Measurements from ENCODE around the gene GULP1. TPM values are rescaled to one million over a fixed set of nuclear protein-coding genes. Genes with fewer than 3 reads are reported as not detected.

Gene GULP1
- total and polyA plus RNA-seq, 2 donors (not counting 1 experiment from before 2014, with no cell fraction given) = 43.5 to 82.4 TPM

DNA sequence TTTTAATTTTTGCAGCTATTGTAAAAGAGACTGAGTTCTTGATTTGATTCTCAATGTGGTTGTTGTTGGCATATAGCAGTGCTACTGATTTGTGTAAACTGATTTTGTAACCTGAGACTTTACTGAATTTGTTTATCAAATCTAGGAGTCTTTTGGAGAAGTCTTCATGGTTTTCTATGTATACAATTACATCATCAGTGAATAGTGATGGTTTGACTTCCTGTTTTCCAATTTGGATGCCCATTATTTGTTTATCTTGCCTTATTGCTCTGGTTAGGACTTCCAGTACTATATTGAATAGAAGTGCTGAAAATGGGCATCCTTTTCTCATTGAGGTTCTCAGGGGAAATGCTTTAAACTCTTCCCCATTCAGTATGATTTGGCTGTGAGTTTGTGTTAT, 99.7 kb downstream of the GULP1 start:
- H3K9ac ChIP-seq (ENCODE audit: insufficient read depth, low read length) = no peak overlapping the region
- H3K4me3 ChIP-seq (replicated peaks in 1 of 4; ENCODE audit: control extremely low read depth in 1 of 4, insufficient read depth in 1 of 4, low read depth in 3 of 4, low read length in 4 of 4) = no peak overlapping the region
- TF ChIP-seq, protein P1, sequence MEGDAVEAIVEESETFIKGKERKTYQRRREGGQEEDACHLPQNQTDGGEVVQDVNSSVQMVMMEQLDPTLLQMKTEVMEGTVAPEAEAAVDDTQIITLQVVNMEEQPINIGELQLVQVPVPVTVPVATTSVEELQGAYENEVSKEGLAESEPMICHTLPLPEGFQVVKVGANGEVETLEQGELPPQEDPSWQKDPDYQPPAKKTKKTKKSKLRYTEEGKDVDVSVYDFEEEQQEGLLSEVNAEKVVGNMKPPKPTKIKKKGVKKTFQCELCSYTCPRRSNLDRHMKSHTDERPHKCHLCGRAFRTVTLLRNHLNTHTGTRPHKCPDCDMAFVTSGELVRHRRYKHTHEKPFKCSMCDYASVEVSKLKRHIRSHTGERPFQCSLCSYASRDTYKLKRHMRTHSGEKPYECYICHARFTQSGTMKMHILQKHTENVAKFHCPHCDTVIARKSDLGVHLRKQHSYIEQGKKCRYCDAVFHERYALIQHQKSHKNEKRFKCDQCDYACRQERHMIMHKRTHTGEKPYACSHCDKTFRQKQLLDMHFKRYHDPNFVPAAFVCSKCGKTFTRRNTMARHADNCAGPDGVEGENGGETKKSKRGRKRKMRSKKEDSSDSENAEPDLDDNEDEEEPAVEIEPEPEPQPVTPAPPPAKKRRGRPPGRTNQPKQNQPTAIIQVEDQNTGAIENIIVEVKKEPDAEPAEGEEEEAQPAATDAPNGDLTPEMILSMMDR (conservative IDR thresholded peaks at IDR 0.05 in 1 of 2, IDR thresholded peaks at IDR 0.05 in 1 of 2; ENCODE audit: low read depth in 1 of 2, low read length in 2 of 2) = no peak
- TF ChIP-seq EZH2 (IDR thresholded peaks at IDR 0.05; ENCODE audit: low read length, missing control alignments) = no peak
- H3K79me2 ChIP-seq (ENCODE audit: control insufficient read depth, insufficient read depth, low read length) = no peaks in the 10 kb centered on the region
- no peaks in the 10 kb centered on the region for H3K9me3 ChIP-seq (ENCODE audit: control insufficient read depth, insufficient read depth, low read depth, low read length)
- H3K27me3 ChIP-seq (ENCODE audit: control insufficient read depth, insufficient read depth, low read length) = no peaks in the 10 kb centered on the region
- peak in 1 of 2 donors; percentile 9 for DNase-seq (ENCODE audit: low read depth in 2 of 2)
- no peak overlapping the region for H3K27ac ChIP-seq (ENCODE audit: insufficient read depth, low read length)
- no peaks in the 10 kb centered on the region for H4K20me1 ChIP-seq (ENCODE audit: control insufficient read depth, extremely low read depth, insufficient read depth, low read length)
- no peak overlapping the region for H3K4me2 ChIP-seq (ENCODE audit: extremely low read depth, insufficient read depth, low read length)
- no peak overlapping the region for H2AFZ ChIP-seq (ENCODE audit: low read length)
- H3K36me3 ChIP-seq (ENCODE audit: control insufficient read depth, insufficient read depth, low read length) = no peaks in the 10 kb centered on the region
- no peaks in the 10 kb centered on the region for H3K4me1 ChIP-seq (ENCODE audit: control insufficient read depth, extremely low read depth, insufficient read depth, low read length)

DNA sequence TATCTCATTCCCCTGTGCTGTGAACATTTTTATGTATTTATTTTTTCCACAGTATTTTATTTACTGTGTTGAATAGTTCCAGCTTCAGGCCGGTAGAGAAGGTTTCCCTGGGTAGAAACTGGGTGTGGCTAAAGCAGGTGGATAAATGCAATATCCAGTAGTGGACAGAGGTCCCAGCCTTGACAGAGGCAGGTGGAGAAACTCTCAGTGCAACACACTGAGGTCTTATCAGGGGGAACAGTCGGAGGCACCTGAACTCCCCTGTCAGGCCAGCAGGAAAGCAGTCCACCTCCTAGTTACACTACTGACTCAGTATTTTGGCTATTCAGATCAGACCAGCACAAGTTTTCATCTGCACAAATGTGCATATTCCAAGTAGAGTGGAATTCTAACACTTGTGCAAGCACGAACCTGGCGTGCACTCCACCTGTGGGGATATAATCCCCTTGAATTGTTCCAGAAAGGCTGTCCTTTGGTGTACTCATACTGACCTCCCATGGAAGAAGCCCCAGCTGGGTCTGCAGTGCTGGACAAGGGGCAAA, 103.3 kb downstream of the GULP1 start:
- TF ChIP-seq EZH2 (IDR thresholded peaks at IDR 0.05; ENCODE audit: low read length, missing control alignments) = no peak
- TF ChIP-seq, protein P1 (conservative IDR thresholded peaks at IDR 0.05 in 1 of 2, IDR thresholded peaks at IDR 0.05 in 1 of 2; ENCODE audit: low read depth in 1 of 2, low read length in 2 of 2) = no peak
- Histone ChIP-seq H3K4me2 (ENCODE audit: extremely low read depth, insufficient read depth, low read length) (no peak overlapping the region), H3K4me3 (replicated peaks in 1 of 4; ENCODE audit: control extremely low read depth in 1 of 4, insufficient read depth in 1 of 4, low read depth in 3 of 4, low read length in 4 of 4) (no peak overlapping the region), H3K27me3 (ENCODE audit: control insufficient read depth, insufficient read depth, low read length) (no peaks in the 10 kb centered on the region), H3K79me2 (ENCODE audit: control insufficient read depth, insufficient read depth, low read length) (no peaks in the 10 kb centered on the region), H4K20me1 (ENCODE audit: control insufficient read depth, extremely low read depth, insufficient read depth, low read length) (no peaks in the 10 kb centered on the region), H3K36me3 (ENCODE audit: control insufficient read depth, insufficient read depth, low read length) (no peaks in the 10 kb centered on the region), H3K4me1 (ENCODE audit: control insufficient read depth, extremely low read depth, insufficient read depth, low read length) (no peaks in the 10 kb centered on the region), H3K9ac (ENCODE audit: insufficient read depth, low read length) (no peak overlapping the region), H3K9me3 (ENCODE audit: control insufficient read depth, insufficient read depth, low read depth, low read length) (no peaks in the 10 kb centered on the region), H3K27ac (ENCODE audit: insufficient read depth, low read length) (no peak overlapping the region), H2AFZ (ENCODE audit: low read length) (no peak overlapping the region)
- DNase-seq (ENCODE audit: low read depth in 2 of 2) = no peak

DNA sequence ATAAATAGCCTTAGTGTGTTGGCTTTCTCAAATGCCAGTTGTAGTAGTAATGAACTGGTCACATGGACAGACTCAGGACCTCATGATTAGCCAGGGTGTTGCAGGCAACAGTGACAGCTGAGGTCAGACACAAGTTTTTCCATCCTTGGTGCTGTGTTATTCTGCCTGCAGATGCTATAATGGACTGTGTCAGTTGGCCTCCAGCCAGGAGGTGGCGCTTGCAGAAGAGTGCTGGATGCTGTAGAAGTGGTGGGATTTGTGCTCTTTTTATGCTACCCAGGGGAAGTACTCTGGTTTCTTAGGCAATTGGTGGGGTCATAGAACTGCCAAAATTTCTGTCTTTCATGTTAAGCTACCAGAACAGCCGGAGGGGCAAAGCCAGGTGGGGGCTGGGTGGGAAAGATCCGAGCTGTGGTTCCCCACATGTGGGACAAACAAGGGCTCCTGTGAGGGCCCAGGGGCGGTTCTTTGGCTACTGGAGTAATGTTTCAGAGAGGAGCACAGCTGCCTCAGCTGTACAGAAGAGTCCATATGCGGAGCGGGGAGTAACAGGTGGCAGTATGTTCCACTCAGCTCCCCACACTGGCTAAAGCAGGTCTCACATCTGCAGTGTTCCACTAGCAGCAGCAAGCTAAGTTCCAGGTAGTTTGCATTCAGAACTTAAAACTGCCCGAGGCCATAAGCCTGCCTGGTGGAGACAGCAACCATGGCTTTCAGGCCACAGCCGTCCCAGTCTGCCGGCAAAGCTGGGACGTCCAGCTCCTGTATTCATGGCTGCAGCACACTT, 104.4 kb downstream of the GULP1 start:
- Histone ChIP-seq H3K27ac (ENCODE audit: insufficient read depth, low read length) (no peak overlapping the region), H3K36me3 (ENCODE audit: control insufficient read depth, insufficient read depth, low read length) (no peaks in the 10 kb centered on the region), H3K4me3 (replicated peaks in 1 of 4; ENCODE audit: control extremely low read depth in 1 of 4, insufficient read depth in 1 of 4, low read depth in 3 of 4, low read length in 4 of 4) (no peak overlapping the region), H3K79me2 (ENCODE audit: control insufficient read depth, insufficient read depth, low read length) (no peaks in the 10 kb centered on the region), H2AFZ (ENCODE audit: low read length) (no peak overlapping the region), H3K9ac (ENCODE audit: insufficient read depth, low read length) (no peak overlapping the region), H4K20me1 (ENCODE audit: control insufficient read depth, extremely low read depth, insufficient read depth, low read length) (no peaks in the 10 kb centered on the region), H3K4me2 (ENCODE audit: extremely low read depth, insufficient read depth, low read length) (no peak overlapping the region), H3K4me1 (ENCODE audit: control insufficient read depth, extremely low read depth, insufficient read depth, low read length) (no peaks in the 10 kb centered on the region), H3K9me3 (ENCODE audit: control insufficient read depth, insufficient read depth, low read depth, low read length) (no peaks in the 10 kb centered on the region), H3K27me3 (ENCODE audit: control insufficient read depth, insufficient read depth, low read length) (no peaks in the 10 kb centered on the region)
- DNase-seq (ENCODE audit: low read depth in 2 of 2) = no peak
- TF ChIP-seq EZH2 (IDR thresholded peaks at IDR 0.05; ENCODE audit: low read length, missing control alignments) = no peak
- TF ChIP-seq, protein P1 (conservative IDR thresholded peaks at IDR 0.05 in 1 of 2, IDR thresholded peaks at IDR 0.05 in 1 of 2; ENCODE audit: low read depth in 1 of 2, low read length in 2 of 2) = no peak
